ENCODE data around the gene ABL1.

GRCh38 chr9:130837002-130837511, 2.0 kb downstream of the ABL1 start:
- TF ChIP-seq CTCF (IDR thresholded peaks at IDR 0.05) (no peak), POLR2A (IDR thresholded peaks at IDR 0.05) (no peak), POLR2AphosphoS5 (IDR thresholded peaks at IDR 0.05) (peak in 2 of 4 donors; percentile 6 to 26), EP300 (IDR thresholded peaks at IDR 0.05) (no peak)

Data from sigmoid colon (tissue), 4 donors.